Glutamatergic neuron (in vitro differentiated cells): Measurements from ENCODE around the gene FAM184A. TPM values are rescaled to one million over a fixed set of nuclear protein-coding genes. Genes with fewer than 3 reads are reported as not detected.

Source experiments
- DNase-seq: peaks from one replicate; pipeline ENCODE4 v3.0.0; 2022
- H3K27ac Mint-ChIP-seq: one replicate; pipeline ENCODE4 v1.8.0; 2020; ENCODE audit warnings: mild to moderate bottlenecking, mixed read lengths, inconsistent platforms; ENCODE audit not compliant: unreplicated experiment
- H3K27me3 Mint-ChIP-seq: one replicate; pipeline ENCODE4 v1.8.0; 2020; ENCODE audit warnings: mild to moderate bottlenecking, moderate library complexity, mixed read lengths, inconsistent platforms; ENCODE audit not compliant: unreplicated experiment
- H3K36me3 Mint-ChIP-seq: one replicate; pipeline ENCODE4 v1.8.0; 2020; ENCODE audit warnings: mild to moderate bottlenecking, mixed read lengths, inconsistent platforms; ENCODE audit not compliant: unreplicated experiment
- H3K4me1 Mint-ChIP-seq: one replicate; pipeline ENCODE4 v1.8.0; 2020; ENCODE audit warnings: mild to moderate bottlenecking, low read depth, mixed read lengths, inconsistent platforms; ENCODE audit not compliant: unreplicated experiment
- H3K4me3 Mint-ChIP-seq: one replicate; pipeline ENCODE4 v1.8.0; 2020; ENCODE audit warnings: mild to moderate bottlenecking, mixed read lengths, inconsistent platforms; ENCODE audit not compliant: unreplicated experiment
- H3K9me3 Mint-ChIP-seq: one replicate; pipeline ENCODE4 v1.8.0; 2020; ENCODE audit warnings: mild to moderate bottlenecking, moderate library complexity, mixed read lengths, inconsistent platforms; ENCODE audit not compliant: unreplicated experiment
- CTCF ChIP-seq: fragments of 200-600 bp; sonication (generic); IDR thresholded peaks from one replicate; pipeline ENCODE4 v1.5.0; 2021; ENCODE audit not compliant: partially characterized antibody, unreplicated experiment
- total RNA-seq: library from RNA; stranded (reverse); fragmentation: NEBNext Ultra II Directional; extraction: Animal tissue kit (Norgen Biotek cat#: 25700); gene quantifications from one replicate; pipeline ENCODE4 v1.2.1, GENCODE V29; 2021; ENCODE audit not compliant: unreplicated experiment

The FAM184A gene
- total RNA-seq, 1 donor from 2014 or later: 20.0 TPM

GRCh38 chr6:118921084-118921483 is 157.4 kb downstream of the FAM184A start:
- Mint-ChIP-seq H3K9me3 (peaks cover 3% of the 10 kb centered on the region), H3K4me3 (no peak overlapping the region), H3K27me3 (no peaks in the 10 kb centered on the region), H3K36me3 (peaks cover 3% of the 10 kb centered on the region), H3K4me1 (peaks cover 16% of the 10 kb centered on the region), H3K27ac (no peak overlapping the region)
- DNase-seq: no peak
- TF ChIP-seq CTCF: no peak

GRCh38 chr6:118918329-118918725 is 160.1 kb downstream of the FAM184A start:
- peak overlapping the region; percentile 92 for H3K27ac Mint-ChIP-seq
- no peaks in the 10 kb centered on the region for H3K27me3 Mint-ChIP-seq
- H3K36me3 Mint-ChIP-seq: peaks cover 3% of the 10 kb centered on the region
- no peak for TF ChIP-seq CTCF
- no peak overlapping the region for H3K4me3 Mint-ChIP-seq
- no peak for DNase-seq
- peaks cover 3% of the 10 kb centered on the region for H3K9me3 Mint-ChIP-seq
- H3K4me1 Mint-ChIP-seq: peaks cover 34% of the 10 kb centered on the region

- H3K9me3 Mint-ChIP-seq: peaks cover 4% of the 10 kb centered on the region
- peaks cover 40% of the 10 kb centered on the region for H3K4me1 Mint-ChIP-seq
- TF ChIP-seq CTCF: no peak
Observed at GRCh38 chr6:118917546-118918328, 160.7 kb downstream of the FAM184A start.

GRCh38 chr6:118914598-118914997 is 163.9 kb downstream of the FAM184A start:
- Mint-ChIP-seq H3K36me3 (peaks cover 3% of the 10 kb centered on the region), H3K27ac (peak overlapping the region; percentile 97), H3K4me3 (no peak overlapping the region), H3K9me3 (peaks cover 7% of the 10 kb centered on the region), H3K4me1 (peaks cover 48% of the 10 kb centered on the region), H3K27me3 (peaks cover 3% of the 10 kb centered on the region)
- no peak for DNase-seq
- TF ChIP-seq CTCF: no peak

More at GRCh38 chr6:118917546-118918328, 160.7 kb downstream of the FAM184A start:
- Mint-ChIP-seq H3K4me3 (peak overlapping the region; percentile 27), H3K27me3 (peaks cover under 1% of the 10 kb centered on the region), H3K27ac (peak overlapping the region; percentile 92), H3K36me3 (peaks cover 4% of the 10 kb centered on the region)
- no peak for DNase-seq

GRCh38 chr6:118913161-118913560 is 165.3 kb downstream of the FAM184A start:
- TF ChIP-seq CTCF: no peak
- DNase-seq: no peak
- Mint-ChIP-seq H3K36me3 (peaks cover 3% of the 10 kb centered on the region), H3K27me3 (peaks cover 3% of the 10 kb centered on the region), H3K4me1 (peaks cover 45% of the 10 kb centered on the region), H3K27ac (peak overlapping the region; percentile 97), H3K4me3 (peak overlapping the region; percentile 47), H3K9me3 (peaks cover 7% of the 10 kb centered on the region)
